ENCODE data around the gene SFSWAP.

DNA sequence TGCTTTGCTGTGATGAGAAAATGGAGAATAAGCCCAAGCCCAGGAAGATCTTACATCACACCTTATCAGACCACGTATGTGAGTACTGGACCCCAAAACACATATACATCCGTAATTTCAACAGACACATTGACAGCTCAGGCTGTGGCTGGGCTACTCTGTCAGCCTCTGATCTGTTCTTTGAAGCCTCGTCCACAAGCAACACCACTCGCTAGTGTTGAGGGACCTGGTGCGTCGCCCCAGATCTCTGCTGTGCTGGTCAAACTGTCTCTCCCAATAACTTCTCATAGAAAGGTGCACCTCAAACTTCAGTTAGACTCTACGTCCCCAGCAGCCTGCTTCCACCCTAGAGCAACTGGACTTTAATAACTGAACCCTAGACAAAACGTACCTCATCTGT is 10.6 kb upstream of the SFSWAP start:
- TF ChIP-seq CTCF (IDR thresholded peaks at IDR 0.05; ENCODE audit: poor library complexity) (no peak), EZH2 (IDR thresholded peaks at IDR 0.05; ENCODE audit: borderline replicate concordance) (no peak)

Measured in hepatocyte (in vitro differentiated cells).